GM12873 (cell line): ENCODE data around the gene AK5.

ENCODE experiments used
- TF ChIP-seq, protein P1 (sequence below): IDR thresholded peaks from 2 replicates; pipeline ENCODE4 v1.5.1; 2012; ENCODE audit warnings: low read depth, mild to moderate bottlenecking, moderate library complexity, low read length, control low read depth; ENCODE audit not compliant: insufficient read depth; ENCODE audit errors: missing control alignments

The AK5 gene

DNA sequence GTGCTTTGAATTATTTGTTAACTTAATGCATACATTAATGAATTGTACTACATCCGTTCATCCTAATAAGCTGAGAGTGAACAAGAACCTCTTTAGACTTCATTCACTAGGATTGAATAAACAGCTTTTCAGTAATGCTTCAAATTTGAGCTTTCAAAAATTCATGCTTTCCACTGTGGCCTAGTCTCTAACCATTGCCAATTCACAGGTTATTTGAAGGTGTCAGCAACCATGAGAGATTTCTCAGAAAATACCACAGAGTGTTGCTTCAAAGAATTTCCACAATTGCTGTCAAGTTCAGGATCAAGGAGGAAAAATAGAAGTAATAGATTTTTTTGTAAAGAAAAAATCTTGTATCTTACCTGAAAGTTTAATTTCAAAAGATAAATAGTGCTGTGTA lies 72.7 kb downstream of the AK5 start:
- TF ChIP-seq, protein P1, sequence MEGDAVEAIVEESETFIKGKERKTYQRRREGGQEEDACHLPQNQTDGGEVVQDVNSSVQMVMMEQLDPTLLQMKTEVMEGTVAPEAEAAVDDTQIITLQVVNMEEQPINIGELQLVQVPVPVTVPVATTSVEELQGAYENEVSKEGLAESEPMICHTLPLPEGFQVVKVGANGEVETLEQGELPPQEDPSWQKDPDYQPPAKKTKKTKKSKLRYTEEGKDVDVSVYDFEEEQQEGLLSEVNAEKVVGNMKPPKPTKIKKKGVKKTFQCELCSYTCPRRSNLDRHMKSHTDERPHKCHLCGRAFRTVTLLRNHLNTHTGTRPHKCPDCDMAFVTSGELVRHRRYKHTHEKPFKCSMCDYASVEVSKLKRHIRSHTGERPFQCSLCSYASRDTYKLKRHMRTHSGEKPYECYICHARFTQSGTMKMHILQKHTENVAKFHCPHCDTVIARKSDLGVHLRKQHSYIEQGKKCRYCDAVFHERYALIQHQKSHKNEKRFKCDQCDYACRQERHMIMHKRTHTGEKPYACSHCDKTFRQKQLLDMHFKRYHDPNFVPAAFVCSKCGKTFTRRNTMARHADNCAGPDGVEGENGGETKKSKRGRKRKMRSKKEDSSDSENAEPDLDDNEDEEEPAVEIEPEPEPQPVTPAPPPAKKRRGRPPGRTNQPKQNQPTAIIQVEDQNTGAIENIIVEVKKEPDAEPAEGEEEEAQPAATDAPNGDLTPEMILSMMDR, result no peak

DNA sequence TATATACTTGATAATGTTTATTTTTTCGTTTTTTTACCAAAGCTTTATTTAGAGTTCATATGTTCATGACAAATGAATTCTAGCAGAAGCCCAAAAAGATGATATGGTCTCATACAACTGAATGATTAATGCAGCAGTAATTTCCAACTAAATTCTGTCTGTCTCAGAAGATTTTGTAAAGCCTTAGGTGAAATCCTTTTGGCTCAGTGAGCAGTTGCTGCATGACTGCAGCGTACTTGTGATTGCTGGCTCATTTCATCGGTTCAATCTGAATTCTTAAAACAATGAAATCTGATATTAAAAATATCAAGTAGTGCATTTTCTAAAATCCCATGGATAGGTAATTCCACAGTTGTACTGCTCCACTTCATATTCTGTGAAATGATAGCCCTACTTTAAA lies 73.2 kb downstream of the AK5 start:
- TF ChIP-seq, protein P1, result no peak

DNA sequence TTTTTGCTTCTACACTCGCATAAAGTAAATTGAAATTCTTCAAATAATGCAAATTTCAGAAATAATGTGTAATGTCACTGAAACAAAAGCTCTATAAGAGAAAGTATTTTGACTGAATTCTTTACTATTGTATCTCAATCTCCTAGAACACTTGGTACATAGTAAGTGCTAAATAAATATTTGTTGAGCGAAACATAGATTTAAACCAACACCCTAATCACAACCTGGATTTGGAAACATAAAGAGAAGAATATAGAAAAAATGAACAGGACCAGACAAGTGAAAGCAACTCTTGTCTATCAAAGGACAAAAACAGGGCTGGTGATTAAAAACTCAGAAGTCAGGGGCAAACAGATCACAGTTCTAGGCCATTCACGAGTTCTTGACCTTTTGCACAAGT lies 74.3 kb downstream of the AK5 start:
- TF ChIP-seq, protein P1, result no peak

DNA sequence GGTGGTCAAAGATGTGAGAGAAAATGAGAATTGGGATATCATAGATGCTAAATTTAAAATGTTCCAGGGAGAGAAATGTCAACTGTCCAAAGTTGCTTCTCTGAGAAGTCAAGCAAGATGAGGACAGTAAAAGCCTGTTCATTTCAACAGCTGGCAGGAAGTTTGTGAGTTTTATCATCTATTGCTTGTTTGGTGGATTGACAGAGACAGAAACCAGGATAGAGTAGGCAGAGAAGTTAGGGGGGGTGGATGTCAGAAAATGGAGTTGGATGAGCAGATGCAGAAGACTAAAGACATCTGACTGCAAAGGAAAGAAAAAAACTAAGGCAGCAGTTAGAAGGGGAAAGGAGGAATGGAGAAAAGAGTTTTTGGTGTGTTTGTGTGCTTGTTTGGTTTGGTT lies 78.4 kb downstream of the AK5 start:
- TF ChIP-seq, protein P1, result no peak

DNA sequence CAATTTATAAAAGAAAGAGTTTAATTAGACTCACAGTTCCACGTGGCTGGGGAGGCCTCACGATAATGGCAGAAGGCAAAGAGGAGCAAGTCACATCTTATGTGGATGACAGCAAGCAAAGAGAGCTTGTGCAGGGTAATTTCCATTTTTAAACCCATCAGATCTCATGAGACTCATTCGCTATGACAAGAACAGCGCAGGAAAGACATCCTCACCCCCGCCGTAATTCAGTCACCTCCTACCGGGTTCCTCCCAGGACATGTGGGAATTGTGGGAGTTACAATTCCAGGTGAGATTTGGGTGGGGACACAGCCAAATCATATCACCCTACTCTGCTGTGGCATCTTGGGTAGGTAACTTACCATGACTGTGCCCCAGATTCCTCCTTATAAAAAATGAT lies 79.8 kb downstream of the AK5 start:
- TF ChIP-seq, protein P1, result no peak

DNA sequence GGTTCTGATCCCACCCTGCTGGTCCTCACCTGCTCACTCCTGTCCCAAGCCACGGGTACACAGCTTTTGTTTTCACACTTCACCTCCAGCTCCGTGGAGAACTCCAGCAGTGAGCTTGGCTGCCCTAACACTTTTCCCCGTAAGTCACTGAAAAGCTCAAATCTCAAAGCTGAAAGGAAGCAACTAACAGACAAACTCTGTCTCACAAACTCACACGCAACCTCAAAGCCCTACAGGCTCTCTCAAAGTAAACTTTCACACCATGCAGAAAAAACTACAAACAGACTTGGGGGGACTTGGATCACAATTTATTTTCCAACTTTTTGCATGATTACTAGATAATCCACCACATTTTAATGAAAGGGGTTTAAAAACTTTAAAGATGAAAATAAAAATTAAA lies 88.3 kb downstream of the AK5 start:
- TF ChIP-seq, protein P1, result no peak

DNA sequence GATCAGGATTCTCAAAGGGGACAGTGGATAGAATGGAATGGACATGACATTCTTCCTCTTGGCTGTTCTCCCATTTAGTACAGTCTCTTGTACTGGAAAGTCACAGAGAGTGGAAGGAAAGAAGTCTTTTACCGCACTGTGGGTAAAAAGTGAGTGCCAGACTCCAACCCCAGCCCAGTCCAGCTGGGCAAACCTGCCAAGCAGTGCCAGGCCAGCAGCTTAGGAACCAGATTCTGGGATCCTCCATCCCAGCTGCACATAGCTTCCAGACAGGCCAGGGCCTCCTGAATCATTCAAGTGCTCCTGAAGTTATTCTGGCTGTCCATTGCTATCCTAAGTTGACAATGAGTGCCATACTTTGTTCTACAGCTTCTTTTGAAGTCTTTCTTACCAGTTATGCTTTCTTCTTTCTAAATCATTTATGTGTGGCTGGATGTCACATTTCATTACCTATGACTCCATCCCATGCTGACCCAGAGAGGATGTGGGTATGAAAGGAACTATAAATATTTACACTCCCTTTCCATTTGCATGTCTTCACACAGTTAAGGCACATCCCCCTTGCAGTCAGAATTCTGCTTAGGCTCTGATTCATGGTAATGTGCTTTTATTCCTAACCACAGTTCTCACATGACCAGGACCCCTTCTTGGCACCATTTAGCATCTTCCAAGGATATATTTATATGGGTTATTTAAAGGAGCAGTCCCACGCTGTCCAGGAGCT lies 88.9 kb downstream of the AK5 start:
- TF ChIP-seq, protein P1, result no peak
